GM12872 (cell line): ENCODE measurements around the gene PRKN.

Experiments
- TF ChIP-seq, protein P1 (sequence below): IDR thresholded peaks from 3 replicates; pipeline ENCODE4 v1.5.1; 2011; ENCODE audit warnings: low read depth, mild to moderate bottlenecking, low read length, moderate library complexity; ENCODE audit not compliant: insufficient read depth

Gene PRKN

DNA sequence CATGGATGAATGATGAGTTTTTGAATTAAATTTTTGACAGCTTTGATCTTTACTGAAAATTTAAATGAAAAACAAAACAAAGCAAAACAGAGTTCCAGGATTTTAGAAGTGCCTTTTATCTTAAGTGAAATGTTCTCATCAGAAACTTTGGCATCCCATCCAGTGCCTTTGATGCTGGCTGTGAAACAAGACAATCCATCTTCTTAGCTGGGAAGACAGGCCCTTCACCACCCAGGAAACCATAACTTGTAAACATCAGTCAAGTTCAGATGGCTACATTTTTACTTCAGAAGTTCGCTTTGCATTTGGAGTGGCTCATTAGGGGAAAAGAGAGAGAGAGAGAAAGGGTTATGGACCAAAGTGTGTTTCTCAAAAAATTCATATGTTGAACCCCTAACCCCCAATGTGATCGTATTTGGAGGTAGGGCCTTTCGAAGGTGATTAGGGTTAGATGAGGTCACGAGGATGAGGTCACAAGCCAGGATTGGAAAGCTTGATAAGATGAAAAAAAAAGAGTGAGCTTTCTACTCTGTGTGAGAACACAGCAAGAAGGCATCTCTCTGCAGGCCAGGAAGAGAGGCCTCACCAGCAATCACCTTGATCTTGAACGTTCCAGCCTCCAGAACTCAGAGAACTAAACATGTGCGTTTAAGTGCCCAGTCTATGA, 366.5 kb downstream of the PRKN start:
- TF ChIP-seq, protein P1, sequence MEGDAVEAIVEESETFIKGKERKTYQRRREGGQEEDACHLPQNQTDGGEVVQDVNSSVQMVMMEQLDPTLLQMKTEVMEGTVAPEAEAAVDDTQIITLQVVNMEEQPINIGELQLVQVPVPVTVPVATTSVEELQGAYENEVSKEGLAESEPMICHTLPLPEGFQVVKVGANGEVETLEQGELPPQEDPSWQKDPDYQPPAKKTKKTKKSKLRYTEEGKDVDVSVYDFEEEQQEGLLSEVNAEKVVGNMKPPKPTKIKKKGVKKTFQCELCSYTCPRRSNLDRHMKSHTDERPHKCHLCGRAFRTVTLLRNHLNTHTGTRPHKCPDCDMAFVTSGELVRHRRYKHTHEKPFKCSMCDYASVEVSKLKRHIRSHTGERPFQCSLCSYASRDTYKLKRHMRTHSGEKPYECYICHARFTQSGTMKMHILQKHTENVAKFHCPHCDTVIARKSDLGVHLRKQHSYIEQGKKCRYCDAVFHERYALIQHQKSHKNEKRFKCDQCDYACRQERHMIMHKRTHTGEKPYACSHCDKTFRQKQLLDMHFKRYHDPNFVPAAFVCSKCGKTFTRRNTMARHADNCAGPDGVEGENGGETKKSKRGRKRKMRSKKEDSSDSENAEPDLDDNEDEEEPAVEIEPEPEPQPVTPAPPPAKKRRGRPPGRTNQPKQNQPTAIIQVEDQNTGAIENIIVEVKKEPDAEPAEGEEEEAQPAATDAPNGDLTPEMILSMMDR = no peak

DNA sequence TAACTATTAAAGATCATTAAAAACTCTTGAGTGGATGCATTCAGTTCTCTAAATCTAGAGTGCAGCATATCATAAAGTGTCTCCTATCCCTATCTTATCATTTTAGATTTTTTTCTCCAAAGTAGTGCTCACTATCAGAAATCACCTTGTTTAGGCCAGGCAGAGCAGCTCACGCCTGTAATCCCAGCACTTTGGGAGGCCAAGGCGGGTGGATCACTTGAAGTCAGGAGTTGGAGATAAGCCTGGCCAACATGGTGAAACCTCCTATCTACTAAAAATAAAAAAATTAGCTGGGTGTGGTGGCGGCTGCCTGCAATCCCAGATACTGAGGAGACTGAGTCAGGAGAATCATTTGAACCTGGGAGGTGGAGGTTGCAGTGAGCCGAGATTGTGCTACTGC, 368.9 kb downstream of the PRKN start:
- TF ChIP-seq, protein P1 = no peak

DNA sequence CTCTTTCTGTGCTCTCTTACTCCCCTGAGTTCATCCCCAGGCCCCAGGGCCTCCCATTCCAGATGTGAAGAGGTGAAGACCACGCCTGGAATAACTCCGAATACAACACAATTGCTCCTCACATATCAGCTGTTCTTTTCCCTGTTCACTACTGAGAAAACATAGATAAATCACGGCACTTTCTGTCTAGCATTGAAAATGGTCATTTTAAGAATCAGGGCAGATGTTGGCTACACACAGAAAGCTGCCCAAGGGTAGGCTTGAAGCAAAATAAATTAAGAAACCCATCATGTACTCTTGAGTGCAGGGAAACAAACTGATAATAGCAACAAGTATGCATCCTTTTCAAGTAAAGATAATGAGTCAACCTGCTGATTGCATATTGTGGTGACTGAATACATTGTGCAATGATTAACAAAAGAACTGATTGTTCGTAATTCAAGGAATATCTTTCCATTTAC, 382.5 kb downstream of the PRKN start:
- TF ChIP-seq, protein P1 = no peak

DNA sequence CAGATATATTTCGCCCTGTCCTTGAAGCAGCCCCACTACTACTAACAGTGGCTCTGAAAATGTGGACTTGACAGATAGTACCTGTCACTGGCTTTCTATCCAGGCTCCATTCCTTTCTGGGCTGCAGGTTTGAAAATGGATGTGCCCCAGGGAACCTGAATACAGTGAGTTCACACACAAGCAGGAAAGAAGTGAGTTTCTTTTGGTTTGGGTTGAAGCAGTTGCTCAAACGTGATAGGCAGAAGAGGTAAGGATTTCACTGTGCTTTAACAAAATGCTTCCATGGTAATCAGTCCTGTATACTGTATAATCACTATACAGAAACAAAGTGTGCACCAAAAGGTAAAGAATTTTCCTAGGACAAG, 382.9 kb downstream of the PRKN start:
- TF ChIP-seq, protein P1 = no peak

DNA sequence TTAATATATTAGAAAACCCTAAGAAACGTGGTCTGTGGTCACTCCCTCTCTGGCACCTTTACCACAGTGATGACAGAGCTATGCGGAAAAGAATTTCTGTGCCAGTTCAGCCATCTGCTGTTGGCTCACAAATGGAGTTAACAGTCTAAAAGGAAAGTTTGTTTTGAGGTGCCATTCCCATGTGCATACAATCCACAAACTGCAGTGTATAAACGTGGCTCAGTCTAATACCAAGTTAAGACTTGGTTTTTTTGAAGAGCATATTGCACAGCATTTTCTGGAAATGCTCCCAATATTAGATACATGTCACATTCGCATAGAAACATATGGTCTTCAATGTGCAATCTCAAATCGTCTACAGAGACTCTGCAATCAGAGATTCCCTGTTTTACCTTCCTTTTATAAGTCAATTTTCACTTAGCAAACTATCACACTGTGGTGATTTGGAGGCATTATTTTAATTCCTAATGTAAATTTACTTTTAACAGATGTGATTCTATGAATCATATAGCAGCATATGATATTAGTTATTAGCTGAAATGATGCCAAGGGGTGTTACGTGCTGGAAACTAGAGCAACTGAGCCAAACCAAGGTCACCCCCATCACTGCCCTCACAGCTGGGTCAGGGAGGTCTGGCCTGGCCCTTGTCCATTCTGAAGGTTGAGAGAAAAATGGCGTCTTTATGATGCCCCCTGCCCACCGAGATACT, 383.5 kb downstream of the PRKN start:
- TF ChIP-seq, protein P1 = no peak

DNA sequence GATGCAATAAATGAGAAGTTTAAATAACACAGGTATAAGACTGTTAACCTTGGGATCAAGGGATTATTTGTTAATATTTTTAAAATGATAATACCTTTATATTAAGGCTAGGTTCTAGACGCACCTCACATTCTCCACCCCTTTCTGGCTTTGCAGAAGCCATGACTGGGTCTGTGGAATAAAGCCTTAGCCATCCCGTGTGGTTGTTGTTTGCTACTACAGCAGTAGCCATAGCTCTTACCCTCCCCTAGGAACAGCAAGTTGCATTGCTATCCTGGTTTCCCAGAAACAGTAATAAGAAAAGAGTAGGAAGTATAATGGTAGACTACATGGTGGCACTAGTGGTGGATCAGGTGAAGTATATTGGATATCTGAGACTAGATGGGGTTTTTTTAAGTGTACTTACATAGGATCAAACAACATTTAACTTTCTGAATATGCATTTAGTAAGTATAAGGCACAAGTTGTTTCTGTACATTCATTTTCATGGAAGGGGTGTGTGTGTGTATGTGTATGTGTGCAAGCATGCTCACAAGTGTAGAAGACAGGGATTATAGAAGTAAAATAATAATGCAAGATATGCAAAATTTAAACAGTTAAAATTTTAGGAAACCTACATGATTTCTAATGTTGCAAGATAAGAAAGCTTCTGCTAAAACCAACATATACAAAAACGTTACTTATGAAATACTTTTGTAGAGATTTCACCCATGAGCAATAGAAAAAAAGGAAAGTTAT, 384.2 kb downstream of the PRKN start:
- TF ChIP-seq, protein P1 = no peak

DNA sequence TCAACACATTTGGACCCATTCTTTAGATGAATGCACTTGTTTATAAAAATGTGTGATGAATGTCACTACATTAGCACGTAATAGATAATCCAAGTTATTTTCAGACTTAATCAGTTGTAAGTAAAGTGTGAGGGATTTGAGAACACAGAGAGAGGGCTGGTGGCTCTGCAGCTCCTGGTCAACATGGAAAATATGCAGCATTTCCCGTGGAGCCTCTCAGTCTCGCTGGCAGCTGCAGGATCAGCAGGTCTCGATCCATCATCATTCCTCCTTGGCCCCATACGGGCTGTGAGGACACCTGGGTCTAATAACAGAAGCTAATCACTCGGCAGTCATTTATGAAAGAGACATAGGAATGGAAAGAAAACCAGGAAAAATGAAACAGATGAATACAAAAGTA, 390.2 kb downstream of the PRKN start:
- TF ChIP-seq, protein P1 = no peak
